BLaER1 treated with 17β-estradiol and CSF1 and Interleukin-3, amounts not matched to agents 10 nM and 100 nM (cell line): ENCODE results near the gene KCNIP1.

ENCODE experiments used
- H3K27ac ChIP-seq, 11 experiments: shearing (Covaris generic); formaldehyde crosslinking; 2 replicates each; pipeline ENCODE4 v1.8.1; 2022
- H3K27me3 ChIP-seq, 11 experiments: shearing (Covaris generic); formaldehyde crosslinking; 2 replicates each; pipeline ENCODE4 v1.8.1; 2022
- H3K36me3 ChIP-seq, 11 experiments: shearing (Covaris generic); formaldehyde crosslinking; 2 replicates each; pipeline ENCODE4 v1.8.1; 2022
- H3K4me1 ChIP-seq, 10 experiments: shearing (Covaris generic); formaldehyde crosslinking; 2 replicates each; pipeline ENCODE4 v1.8.1; 2022
- H3K4me2 ChIP-seq, 11 experiments: shearing (Covaris generic); formaldehyde crosslinking; 2 replicates each; pipeline ENCODE4 v1.8.1; 2022
- H3K4me3 ChIP-seq, 10 experiments: shearing (Covaris generic); formaldehyde crosslinking; 2 replicates each; pipeline ENCODE4 v1.8.1; 2022
- H3K9ac ChIP-seq, 11 experiments: shearing (Covaris generic); formaldehyde crosslinking; 2 replicates each; pipeline ENCODE4 v1.8.1; 2022
- H3K9me3 ChIP-seq, 11 experiments: shearing (Covaris generic); formaldehyde crosslinking; replicated peaks in 1 of 11; 2 replicates each; pipeline ENCODE4 v1.8.1; 2022
- H4K20me1 ChIP-seq, 11 experiments: shearing (Covaris generic); formaldehyde crosslinking; 2 replicates each; pipeline ENCODE4 v1.8.1; 2022
- Cebpa-rat ChIP-seq, 11 experiments: shearing (Covaris generic); IDR thresholded peaks; 2 replicates each; pipeline ENCODE4 v1.8.1; 2022

Gene KCNIP1

DNA sequence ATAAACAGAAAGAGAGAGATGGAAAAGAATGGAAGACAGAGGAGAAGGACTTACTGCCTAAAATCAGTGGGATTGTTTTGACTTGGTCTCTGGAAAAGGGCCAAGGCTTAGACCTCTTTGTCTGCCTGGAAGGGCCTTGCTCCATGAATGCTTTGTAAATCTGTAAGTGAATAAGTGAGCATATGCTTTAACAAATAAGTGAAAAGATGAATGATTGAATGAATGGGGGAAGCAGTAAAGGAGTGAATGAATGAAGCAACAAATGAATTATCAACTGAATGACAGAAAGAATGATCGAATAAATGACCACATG, 5.5 kb downstream of the KCNIP1 start:
- H3K36me3 ChIP-seq = no peaks in the 10 kb centered on the region
- no peak overlapping the region for H3K27ac ChIP-seq
- no peaks in the 10 kb centered on the region for H3K4me1 ChIP-seq

DNA sequence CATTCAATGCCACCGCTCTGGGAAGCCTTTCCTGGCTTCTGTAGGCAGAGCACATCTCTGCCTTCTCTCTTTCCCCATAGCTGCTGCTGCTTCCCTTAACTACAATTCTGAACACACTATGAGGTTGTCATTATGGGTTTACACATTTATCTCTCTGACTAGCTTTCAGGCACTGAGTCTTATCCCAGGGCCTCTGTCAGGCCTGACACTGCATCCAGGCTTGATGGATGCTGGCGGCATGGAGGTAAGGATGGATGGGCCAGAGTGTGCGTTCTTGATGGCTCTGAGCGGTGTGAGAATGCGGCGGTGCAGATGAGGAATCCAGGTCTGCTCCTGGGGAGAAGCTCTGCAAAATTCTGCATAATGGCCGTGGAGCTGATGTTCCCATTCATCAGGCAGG, 6.3 kb downstream of the KCNIP1 start:
- Histone ChIP-seq H3K4me2 (no peak overlapping the region), H3K27ac (no peak overlapping the region), H3K4me1 (no peaks in the 10 kb centered on the region), H3K36me3 (no peaks in the 10 kb centered on the region), H3K4me3 (no peak overlapping the region), H3K27me3 (0 out of 22 replicates have a peak, but pooled peaks cover 0 to 1% (median 0%) of the 10 kb centered on the region in 11 experiments), H4K20me1 (no peaks in the 10 kb centered on the region), H3K9ac (no peak overlapping the region), H3K9me3 (no peaks in the 10 kb centered on the region)
- TF ChIP-seq Cebpa-rat (IDR thresholded peaks at IDR 0.05) = no peak

More for the DNA sequence above, 5.5 kb downstream of the KCNIP1 start:
- Histone ChIP-seq H3K27me3 (peaks cover 0 to 6% (median 3%) of the 10 kb centered on the region in 11 experiments; a peak in 10 of 22 replicates), H3K9ac (no peak overlapping the region), H3K4me3 (no peak overlapping the region), H4K20me1 (no peaks in the 10 kb centered on the region; a peak in 1 of 22 replicates), H3K9me3 (no peaks in the 10 kb centered on the region), H3K4me2 (no peak overlapping the region)
- no peak for TF ChIP-seq Cebpa-rat (IDR thresholded peaks at IDR 0.05)

- no peaks in the 10 kb centered on the region for H3K4me1 ChIP-seq
- H3K27me3 ChIP-seq = no peaks in the 10 kb centered on the region
- H3K36me3 ChIP-seq = no peaks in the 10 kb centered on the region
- TF ChIP-seq Cebpa-rat (IDR thresholded peaks at IDR 0.05) = no peak
- no peak overlapping the region for H3K27ac ChIP-seq
- H3K4me3 ChIP-seq = no peak overlapping the region
- H4K20me1 ChIP-seq = no peaks in the 10 kb centered on the region
- no peak overlapping the region for H3K4me2 ChIP-seq
- no peak overlapping the region for H3K9ac ChIP-seq
- no peaks in the 10 kb centered on the region for H3K9me3 ChIP-seq
These were observed 6.7 kb downstream of the KCNIP1 start for GRCh38 chr5:170510559-170510958.

DNA sequence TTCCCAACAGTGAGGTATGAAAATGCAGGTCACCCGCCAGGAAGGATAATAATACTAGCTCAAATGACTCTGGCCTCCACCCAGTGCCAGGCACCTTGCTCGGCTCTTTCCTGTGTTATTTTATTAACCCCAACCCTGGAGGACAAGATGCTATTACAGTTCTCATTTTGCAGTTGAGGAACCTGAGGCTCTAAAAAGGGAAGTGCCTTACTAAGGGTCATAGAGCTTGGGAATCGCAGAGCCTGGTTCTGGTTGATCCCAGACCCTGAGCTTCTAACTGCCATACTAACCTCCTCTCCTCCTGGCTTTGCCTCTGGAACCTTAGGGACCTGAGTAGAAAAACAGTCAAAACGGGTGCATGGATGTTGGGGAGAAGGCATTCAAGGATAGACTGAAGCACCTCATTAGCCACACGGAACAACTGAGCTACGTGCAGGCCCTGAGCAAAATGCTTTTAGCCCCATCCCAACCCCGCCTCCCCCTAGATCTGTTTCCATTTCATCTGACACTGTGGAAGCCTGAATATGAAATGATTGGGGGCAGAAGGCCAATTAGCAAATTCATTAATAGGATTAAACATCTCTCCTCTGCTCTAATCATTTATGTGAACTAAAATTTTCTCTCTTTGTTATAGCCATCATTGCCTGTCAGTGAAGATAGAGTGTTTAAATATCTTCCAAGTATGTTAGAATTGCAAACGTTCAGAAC, 7.9 kb downstream of the KCNIP1 start:
- Histone ChIP-seq H3K9me3 (no peaks in the 10 kb centered on the region), H3K9ac (no peak overlapping the region), H4K20me1 (no peaks in the 10 kb centered on the region), H3K4me1 (no peaks in the 10 kb centered on the region), H3K36me3 (no peaks in the 10 kb centered on the region), H3K27me3 (no peaks in the 10 kb centered on the region), H3K27ac (no peak overlapping the region), H3K4me2 (no peak overlapping the region), H3K4me3 (no peak overlapping the region)
- no peak for TF ChIP-seq Cebpa-rat (IDR thresholded peaks at IDR 0.05)

DNA sequence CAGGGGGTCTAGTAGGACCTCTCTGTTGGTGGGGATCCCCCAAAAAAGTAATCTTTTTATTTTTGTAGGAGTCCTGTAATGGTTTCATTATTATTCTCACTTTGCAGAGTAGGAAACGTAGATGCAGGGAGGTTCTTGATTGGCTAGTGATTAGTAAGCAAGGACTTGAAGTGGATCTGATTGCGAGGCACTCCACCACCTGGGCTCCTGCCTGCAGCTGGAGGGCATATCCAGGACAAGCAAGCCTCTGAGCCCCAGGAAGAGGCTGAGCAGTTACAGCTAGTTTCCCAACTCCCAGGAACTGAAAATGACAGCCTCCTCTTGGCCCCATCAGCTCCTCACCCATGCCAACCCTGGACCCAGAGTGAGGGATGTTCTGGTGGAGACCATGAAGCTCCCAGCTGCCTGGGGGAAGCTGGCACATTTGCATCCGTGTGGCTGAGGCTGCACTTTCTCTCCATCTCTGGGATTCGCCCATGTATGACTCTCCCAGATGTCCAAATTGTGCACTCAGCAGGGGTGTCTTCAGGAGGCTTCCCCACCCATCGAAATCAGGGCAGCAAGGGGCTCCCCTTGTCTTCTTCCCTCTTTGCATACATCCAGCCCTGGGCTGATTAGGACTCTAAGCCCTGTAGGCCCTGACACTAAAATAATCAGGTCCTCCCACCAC, 10.2 kb downstream of the KCNIP1 start:
- H3K9me3 ChIP-seq = no peaks in the 10 kb centered on the region
- no peak overlapping the region for H3K9ac ChIP-seq
- H3K27ac ChIP-seq = no peak overlapping the region
- H3K36me3 ChIP-seq = no peaks in the 10 kb centered on the region
- no peak overlapping the region for H3K4me2 ChIP-seq
- no peaks in the 10 kb centered on the region for H3K4me1 ChIP-seq
- no peak for TF ChIP-seq Cebpa-rat (IDR thresholded peaks at IDR 0.05)
- H4K20me1 ChIP-seq = no peaks in the 10 kb centered on the region
- H3K27me3 ChIP-seq = no peaks in the 10 kb centered on the region
- no peak overlapping the region for H3K4me3 ChIP-seq

- peaks cover 0 to 6% (median 2%) of the 10 kb centered on the region in 10 experiments; a peak in 7 of 20 replicates for H3K4me1 ChIP-seq
- H3K4me3 ChIP-seq = no peak overlapping the region
- no peak overlapping the region for H3K9ac ChIP-seq
- no peaks in the 10 kb centered on the region for H3K27me3 ChIP-seq
- H3K4me2 ChIP-seq = no peak overlapping the region
- H4K20me1 ChIP-seq = no peaks in the 10 kb centered on the region
- H3K36me3 ChIP-seq = no peaks in the 10 kb centered on the region
- H3K27ac ChIP-seq = no peak overlapping the region
- no peaks in the 10 kb centered on the region for H3K9me3 ChIP-seq
- TF ChIP-seq Cebpa-rat (IDR thresholded peaks at IDR 0.05) = no peak
These were observed 13.6 kb downstream of the KCNIP1 start for GRCh38 chr5:170517411-170517810.

GRCh38 chr5:170518277-170518676, 14.5 kb downstream of the KCNIP1 start:
- H3K4me2 ChIP-seq = no peak overlapping the region
- peaks cover 0 to 9% (median 3%) of the 10 kb centered on the region in 10 experiments; a peak in 7 of 20 replicates for H3K4me1 ChIP-seq
- no peaks in the 10 kb centered on the region for H4K20me1 ChIP-seq
- no peaks in the 10 kb centered on the region for H3K27me3 ChIP-seq
- TF ChIP-seq Cebpa-rat (IDR thresholded peaks at IDR 0.05) = no peak
- H3K9me3 ChIP-seq = no peaks in the 10 kb centered on the region
- no peaks in the 10 kb centered on the region for H3K36me3 ChIP-seq
- H3K4me3 ChIP-seq = no peak overlapping the region
- H3K27ac ChIP-seq = no peak overlapping the region
- no peak overlapping the region for H3K9ac ChIP-seq

GRCh38 chr5:170519549-170519948, 15.7 kb downstream of the KCNIP1 start:
- Histone ChIP-seq H3K36me3 (no peaks in the 10 kb centered on the region), H3K27me3 (no peaks in the 10 kb centered on the region)
- no peak for TF ChIP-seq Cebpa-rat (IDR thresholded peaks at IDR 0.05)

DNA sequence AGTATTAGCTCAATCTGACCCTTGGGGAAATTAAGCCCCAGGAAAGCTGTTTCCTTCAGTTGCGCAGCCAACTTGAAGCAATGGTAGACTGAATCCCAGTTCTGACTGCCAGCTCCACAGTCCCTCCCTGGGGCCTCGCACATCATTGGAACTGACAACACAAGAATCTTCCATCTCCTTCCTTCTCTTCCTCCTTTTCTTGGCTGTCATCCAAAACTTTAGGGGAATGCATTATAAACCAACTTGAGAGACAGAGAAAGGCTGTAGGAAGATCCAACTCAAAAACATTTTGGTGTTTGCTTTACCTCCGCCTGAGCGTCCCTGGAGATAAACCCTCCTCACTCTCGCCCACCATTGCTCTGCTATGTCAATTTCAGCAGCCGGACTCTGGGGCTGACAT, 16.6 kb downstream of the KCNIP1 start:
- TF ChIP-seq Cebpa-rat (IDR thresholded peaks at IDR 0.05) = no peak
- H4K20me1 ChIP-seq = 0 out of 22 replicates have a peak, but pooled peaks cover 0 to 6% (median 0%) of the 10 kb centered on the region in 11 experiments
- peaks cover 0 to 9% (median 3%) of the 10 kb centered on the region in 10 experiments; a peak in 7 of 20 replicates for H3K4me1 ChIP-seq
- H3K9ac ChIP-seq = no peak overlapping the region
- no peaks in the 10 kb centered on the region for H3K9me3 ChIP-seq
- H3K4me2 ChIP-seq = no peak overlapping the region
- H3K27me3 ChIP-seq = no peaks in the 10 kb centered on the region
- no peaks in the 10 kb centered on the region for H3K36me3 ChIP-seq
- no peak overlapping the region for H3K27ac ChIP-seq
- no peak overlapping the region for H3K4me3 ChIP-seq

More at GRCh38 chr5:170519549-170519948, 15.7 kb downstream of the KCNIP1 start:
- H3K27ac ChIP-seq = no peak overlapping the region
- H3K4me2 ChIP-seq = no peak overlapping the region
- H3K4me3 ChIP-seq = no peak overlapping the region
- 0 out of 22 replicates have a peak, but pooled peaks cover 0 to 6% (median 0%) of the 10 kb centered on the region in 11 experiments for H4K20me1 ChIP-seq
- no peaks in the 10 kb centered on the region for H3K9me3 ChIP-seq
- no peak overlapping the region for H3K9ac ChIP-seq
- peaks cover 0 to 9% (median 3%) of the 10 kb centered on the region in 10 experiments; a peak in 7 of 20 replicates for H3K4me1 ChIP-seq
